GM21447 (cell line): ENCODE results near the gene COL18A1.
A peak's percentile ranks its signal among the peaks of the same experiment; 100 is the strongest.

ENCODE experiments used
- ATAC-seq: cut with Tn5 transposase; IDR thresholded peaks from one replicate; pipeline ENCODE4 v1.9.1; 2021; ENCODE audit not compliant: unreplicated experiment

COL18A1 gene

DNA sequence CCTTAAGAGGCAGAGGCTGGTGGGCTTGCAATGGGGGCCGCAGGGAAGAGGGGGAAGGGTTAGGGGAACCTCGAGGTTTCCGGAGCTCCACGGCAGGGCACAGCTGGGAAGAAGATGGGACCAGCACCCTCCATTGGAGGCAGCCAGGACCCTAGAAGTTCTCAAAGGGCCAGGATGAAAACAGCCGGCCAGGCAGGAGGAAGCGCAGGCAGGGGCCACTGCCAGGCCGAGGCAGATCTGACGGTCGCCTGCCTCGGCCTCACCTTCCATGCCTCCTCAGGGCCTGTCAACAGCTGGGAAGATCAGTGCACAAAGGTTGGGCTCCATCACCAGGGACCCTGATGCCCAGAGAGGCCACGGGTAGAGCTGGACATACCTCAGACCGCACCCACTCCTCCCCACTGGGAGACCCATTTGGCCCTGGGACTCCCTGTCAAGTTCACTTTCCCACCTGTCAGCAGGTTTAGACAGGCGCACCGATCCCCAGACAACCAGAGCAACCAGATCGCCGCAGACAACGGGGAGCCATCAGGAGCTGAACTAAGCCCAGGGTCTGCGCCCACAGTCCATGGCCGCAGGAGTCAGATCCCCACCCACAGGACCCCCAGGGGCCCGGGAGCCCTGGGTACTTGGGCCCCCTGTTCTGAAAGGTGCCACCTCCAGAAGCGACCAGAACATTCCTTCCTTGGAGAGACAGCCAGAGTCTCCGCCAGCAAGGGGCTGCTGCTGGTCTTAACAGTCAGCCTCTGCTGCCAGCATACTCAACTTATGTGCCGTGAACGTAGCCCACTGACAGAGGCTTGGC is 135.0 kb downstream of the COL18A1 start:
- ATAC-seq, result no peak

DNA sequence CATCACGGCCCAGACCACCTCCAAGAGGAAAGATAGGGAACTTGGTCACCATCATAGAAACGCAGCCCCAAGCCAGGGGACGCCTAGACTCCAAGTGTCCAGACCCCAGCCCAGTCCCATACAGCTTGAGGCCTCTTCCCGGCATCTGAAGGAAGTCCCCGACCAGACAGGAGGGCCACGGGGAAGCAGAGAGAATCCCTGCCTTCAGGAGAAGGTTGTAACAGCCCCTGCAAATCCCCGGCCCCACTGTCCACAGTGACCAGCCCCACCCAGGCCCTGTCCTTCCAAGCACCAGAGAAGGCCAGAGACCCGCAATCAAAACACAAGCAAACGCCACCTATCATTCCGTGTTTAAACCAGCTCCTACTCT is 135.6 kb downstream of the COL18A1 start:
- no peak for ATAC-seq

DNA sequence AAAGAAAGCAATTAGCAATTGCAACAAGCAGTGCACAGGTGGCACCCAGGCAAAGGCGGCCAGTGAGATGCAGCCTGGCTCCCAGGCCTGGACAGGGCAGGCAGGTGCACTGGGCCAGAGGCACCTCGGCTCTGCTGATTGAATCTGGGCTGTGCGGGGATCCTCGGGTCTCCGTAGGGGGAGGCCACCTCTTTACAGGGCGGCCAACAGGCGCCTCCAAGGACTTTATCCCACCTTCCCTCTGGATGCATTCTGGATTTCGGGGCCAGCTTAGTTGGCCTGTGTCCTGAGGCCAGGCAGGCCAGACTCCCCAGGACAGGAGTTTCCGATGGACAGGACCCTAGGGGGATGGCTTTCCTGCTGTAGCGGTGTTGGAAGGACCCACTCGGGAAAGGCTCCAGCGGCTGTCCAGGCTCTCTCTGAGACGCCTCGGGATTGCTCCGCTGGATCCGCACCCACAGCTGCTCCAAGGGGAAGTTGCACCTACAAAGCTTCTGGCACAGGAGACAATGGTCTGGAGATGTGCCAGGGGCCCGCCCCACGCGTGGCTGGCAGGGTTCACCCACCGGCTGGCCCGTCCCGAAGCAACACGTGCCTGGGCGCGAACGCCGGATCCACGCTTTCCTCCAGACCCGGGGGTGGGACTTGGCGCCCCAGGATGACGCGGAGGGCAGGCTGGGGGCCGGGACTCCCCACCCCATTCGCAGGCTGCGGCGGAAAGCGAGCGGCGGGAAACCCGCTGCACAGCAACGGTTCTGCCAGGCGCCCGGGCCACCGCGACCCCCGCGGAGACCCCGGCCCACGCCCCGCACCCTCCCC is 136.5 kb downstream of the COL18A1 start:
- peak; percentile 55 for ATAC-seq

DNA sequence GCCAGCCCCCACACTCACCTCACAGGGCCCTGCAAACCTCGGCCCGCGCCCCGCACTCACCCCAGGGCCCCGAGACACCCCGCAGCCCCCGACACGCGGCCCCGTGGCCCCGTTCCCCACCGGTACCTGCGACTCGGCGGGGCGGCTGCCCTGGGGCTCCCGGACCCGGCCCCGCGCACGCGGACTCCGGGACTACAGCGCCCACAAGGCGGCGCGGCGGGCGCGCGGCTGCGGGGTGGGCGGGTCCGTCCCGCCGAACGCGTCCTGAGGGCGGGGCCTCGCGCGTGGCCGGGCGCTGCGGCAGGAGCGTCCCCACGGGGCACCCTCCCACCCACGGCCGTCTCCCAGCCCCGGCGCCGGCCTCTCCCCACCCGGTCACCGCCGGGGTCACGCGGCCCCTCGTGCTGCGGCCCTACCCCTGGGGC is 137.3 kb downstream of the COL18A1 start, which contains the start of gene SLC19A1:
SLC19A1 (minus strand) TSS at position 199 of the 425 bp plus-strand sequence. CDS start 4,481 bp downstream, outside the sequence.
- peak; percentile 52 for ATAC-seq

DNA sequence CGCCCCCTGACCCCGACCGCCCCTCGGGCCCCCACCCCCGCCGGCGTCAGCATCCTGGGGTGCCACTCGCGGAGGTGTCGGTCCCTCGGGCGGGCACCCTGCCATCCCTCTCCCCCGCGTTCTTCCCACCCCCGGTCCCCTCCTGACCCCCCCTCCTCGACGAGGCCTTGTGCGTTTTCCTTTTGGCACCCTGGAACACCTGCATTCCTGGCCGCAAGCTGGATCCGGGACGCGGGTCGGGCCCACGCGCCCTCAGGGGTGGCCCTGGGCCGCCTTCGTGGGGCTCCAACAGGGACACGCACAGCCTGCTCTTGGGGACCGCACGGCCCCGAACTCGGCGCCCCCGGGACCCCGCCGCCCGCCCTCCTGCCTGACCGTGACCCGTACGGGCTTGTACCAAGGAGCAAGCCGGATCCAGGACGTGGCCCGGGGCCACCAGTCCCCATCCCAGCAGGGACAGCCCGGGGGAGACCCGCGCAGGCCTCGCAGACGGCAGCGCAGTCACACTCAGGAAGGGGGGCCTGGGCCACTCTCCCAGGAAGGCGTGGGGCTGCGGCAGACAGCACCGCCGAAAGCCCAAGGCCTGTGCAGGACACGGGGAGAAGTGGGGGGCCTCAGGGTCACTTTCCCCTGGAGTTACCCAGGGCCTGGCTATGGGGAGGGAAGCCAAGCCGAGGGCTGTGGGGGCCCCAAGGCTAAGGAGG is 137.9 kb downstream of the COL18A1 start:
- peak; percentile 5 for ATAC-seq

DNA sequence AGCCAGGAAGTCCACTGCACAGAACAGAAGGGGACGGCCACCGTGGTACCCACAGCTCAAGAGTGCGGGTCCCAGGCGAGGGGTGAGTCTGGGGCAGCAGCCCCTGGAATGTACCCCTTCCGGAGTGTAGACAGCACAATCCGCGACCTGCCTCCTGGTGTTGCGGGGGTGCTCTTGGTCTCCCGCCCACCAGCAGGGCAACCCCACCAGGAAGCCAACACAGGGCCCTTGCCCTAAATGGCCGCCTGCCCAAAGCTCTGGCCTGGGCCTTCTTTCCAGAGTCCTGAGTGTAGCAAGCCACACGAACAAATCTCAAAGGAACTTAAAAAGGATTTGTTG is 138.4 kb downstream of the COL18A1 start:
- ATAC-seq, result no peak

DNA sequence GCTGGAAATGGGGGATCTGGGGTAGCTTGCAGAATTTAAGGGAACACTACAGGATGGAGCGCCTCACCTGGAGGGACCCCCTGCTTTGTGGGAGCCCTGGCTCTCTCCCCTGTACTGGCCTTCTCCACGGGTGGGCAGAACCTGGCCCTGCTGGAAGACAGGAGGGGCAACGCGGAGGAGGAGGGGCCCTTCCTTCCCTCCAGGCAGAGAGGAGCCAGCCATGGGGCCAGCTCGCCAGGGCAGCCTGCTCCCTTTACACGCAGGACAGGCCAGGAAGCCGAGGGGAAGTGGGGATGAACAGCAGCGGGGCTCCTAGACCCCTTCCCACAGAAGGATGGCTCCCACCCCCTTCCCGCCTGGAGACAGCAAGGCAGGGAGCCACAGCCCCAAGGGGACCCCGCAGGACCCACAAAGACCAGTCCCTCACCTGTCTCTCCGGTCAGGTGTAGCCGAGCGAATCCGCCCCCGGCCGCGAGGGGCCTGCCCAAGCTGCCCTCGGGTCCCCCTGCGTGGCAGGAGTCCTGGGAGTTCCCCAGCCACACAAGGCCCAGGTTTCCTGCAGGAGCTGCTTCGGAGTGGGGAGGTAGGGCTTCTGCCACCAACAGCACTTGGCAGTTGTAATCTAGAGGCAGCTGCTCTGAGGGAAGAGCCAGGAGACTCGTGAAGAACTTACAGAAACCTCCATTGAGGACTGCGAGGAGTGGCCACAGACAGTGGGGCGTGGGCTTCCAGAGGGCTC is 138.9 kb downstream of the COL18A1 start:
- ATAC-seq, result no peak

DNA sequence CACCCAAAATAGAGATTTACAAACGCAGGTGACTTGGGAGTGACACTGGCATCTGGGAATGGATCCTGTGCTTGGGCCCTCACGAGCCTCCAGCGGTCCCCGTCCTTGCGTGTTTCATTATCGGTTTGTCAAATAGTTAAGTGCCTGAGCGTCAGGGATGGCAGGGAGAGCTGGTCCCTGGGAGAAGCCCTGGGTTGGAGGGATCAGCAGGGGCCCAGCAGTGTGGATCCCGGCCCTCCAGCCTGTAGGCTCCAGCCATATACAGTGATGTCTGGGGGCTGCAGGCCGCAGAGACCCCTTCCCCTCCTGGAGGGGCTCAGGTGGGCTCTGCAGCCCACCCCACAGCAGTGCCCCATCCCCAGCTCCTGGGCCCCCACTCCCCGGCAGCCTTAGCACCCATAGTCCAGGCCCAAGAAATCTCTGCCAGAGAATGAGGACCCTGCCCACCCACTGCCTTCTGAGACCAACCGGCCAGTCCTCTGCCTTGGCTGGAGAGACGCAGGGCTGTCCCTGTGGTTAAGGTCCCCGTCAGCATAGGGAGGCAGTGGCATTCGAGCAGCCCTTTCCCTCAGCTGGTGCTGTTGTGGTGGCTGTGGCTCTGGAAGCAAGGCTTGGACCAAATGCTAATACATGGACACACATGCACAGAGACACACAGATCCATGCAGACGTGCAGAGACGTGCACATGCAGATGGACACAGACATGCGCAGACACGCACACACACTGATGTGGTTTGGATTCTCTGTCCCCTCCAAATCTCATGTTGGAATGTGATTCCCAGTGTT is 139.7 kb downstream of the COL18A1 start:
- ATAC-seq, result no peak

DNA sequence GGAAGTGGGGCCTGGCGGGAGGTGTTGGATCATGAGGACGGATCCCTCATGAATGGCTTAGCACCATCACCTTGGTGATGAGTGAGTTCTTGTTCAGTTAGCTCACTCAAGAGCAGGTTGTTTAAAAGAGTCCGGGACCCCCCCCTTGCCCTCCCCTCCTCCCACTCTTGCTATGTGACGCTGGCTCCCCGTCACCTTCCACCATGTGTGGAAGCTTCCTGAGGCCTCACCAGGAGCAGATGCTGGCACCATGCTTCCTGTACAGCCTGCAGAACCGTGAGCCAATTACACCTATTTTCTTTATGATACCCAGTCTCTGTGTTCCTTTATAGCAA is 140.2 kb downstream of the COL18A1 start:
- no peak for ATAC-seq

DNA sequence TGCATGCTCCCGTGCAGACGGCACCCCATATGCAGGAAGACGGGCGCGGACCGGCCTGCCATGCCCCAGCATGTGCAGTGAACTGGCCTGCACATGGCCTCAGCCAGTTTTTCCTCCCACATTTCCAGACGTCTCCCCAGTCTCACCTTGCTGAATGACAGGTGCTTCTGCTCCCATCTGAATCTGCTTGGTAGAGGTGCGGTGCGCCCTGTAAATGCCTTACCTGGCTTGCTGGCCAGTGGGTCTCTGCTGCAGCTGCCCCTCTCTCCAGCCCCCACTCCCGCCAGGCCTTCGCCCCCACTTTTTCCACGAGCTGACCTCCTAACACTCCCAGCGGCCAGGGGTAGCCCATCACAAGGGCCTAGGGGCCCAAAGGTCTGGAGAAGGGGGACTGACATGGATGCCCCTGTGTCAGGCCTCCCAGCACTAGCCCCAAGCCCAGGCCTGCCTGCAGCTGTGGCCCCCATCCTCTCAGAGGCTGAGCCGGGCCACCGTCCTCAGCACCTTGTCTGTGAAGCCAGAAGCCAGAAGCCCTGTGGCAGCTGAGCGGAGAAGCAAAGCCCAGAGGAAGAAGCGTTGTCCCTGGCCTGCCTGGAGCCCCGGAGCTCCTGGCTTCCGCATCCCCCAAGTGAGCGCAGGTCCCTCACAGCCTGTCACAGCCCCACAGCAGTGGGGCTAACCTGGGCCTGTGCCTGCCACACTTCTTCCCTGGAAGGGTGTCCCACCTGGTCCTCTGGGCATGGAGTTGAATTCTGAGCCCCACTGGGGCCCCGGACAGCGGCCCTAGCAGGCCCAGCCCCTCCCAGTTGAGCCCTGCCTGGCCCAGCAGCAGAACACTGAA is 140.9 kb downstream of the COL18A1 start:
- no peak for ATAC-seq

DNA sequence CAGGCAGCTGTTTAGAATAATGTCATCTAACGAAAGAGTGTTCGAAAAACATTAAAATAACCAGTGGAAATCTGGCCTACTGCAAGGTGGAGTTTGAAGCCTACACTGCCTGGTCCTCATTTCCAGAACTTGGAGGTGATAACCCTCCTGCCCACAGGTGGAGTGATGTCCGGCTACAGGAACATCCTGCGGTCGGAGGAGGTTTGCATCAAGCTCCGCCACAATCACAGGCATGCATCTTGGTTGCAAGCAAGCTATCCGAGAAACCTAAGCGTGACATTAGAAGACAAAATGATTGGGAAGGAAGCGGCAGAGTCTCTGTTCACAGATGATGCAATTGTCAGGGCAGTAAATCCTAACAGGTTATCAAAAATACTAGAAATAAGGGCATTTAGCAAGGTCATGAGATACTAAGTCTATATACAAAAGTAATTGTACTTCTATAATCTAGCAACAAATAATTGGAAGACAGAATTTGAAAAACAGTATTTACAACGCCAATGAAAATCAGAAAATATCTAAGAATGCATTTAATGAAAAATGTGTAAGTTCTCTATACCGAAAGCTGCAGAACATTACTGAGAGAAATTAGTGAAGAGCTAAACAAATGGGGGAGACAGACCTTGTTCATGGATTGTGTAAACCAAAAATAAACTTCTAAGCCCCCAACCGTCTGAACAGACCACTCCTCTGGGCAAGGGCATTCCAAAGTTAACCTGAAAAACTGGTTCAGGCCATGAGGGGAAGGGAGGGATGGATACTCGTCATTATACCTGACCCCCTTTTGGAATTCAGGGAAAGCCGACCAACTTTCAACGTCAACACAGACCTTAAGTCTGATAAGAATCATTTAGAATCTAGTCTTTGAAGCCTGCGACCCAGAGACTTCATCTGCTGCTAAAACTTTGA is 141.9 kb downstream of the COL18A1 start:
- no peak for ATAC-seq

DNA sequence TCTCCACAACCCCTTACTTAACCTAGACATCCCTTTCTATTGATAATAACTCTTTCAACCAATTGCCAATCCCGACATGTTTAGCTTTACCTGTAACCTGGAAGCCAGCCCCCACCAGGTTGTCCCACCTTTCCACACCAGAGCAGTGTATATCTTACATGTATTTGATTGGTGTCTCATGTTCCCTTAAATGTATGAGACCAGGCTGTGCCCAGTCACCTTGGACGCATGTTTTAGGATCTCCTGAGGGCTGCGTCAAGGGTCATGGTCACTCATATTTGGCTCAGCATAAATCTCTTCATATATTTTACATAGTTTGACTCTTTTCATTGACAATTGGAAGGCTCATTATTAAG is 142.6 kb downstream of the COL18A1 start:
- ATAC-seq, result no peak

DNA sequence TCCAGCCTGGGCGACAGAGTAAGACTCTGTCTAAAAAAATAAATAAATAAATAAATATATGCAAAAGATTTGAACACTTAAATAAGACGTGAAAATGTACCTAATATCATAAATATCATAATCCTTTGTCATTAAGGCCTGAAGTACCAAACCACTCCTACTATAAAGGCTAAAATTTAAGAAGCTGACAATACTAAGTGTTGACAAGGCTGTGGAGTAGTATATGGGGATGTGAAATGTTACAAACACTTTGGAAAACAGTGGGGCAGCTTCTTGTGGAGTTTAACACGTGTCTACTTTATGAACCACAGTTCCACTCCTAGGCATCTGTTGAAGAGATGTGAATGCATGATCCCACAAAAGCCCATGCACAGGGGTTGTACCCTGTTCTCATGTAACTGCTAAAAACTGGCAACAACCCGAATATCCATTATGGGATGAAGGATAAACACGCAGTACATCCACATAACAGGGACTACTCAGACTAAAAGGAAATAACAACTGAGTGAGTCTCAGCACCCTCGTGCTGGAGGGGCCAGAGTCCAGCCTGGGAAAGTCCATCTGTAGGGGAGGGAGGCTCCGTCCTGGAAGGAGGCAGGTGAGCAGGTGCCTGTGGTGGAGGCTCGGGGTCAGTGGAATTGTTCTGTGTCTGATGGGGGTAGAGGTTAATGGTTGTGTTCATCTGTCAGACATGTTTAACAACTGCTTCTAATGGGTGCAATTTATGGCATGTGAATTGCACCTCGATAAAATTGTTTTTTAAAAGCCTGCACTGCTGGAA is 143.9 kb downstream of the COL18A1 start:
- ATAC-seq, result no peak

DNA sequence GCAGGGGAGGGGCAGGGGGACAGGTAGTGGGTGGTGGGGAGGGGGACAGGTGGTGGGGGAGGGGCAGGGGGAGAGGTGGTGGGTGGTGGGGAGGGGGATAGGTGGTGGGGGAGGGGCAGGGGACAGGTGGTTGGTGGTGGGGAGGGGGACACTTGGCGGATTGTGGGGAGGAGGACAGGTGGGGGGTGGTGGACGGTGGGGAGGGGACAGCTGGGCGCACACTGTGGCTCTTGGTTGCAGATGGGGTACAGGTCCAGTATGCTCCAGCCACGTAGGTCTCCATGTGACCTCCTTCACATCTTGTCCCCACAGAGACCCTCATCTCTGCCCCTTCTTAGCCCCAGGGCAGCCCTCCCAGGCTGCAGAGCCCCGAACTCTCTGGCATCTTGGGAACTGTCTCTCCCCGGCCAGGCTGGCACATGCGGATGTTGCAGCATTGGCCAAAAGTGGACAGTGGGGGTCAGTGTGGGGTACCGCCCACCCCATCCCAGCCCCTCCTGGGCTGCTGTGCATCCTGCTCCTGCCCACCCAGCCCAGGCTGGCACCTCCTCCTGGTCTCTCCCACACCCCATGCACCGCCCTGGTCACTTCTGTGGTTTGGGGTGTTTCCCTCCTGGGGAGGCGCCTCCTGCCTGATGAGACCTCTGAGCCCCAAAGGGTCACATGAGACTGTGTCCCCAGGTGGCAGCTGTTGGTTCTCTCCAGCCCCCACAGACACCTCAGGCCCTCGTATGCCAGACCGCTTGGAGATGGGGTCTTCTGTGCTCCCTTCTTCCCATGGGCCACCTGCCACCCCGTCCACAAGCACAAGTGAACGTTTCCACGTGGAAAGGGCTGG is 144.9 kb downstream of the COL18A1 start:
- peak; percentile 44 for ATAC-seq

DNA sequence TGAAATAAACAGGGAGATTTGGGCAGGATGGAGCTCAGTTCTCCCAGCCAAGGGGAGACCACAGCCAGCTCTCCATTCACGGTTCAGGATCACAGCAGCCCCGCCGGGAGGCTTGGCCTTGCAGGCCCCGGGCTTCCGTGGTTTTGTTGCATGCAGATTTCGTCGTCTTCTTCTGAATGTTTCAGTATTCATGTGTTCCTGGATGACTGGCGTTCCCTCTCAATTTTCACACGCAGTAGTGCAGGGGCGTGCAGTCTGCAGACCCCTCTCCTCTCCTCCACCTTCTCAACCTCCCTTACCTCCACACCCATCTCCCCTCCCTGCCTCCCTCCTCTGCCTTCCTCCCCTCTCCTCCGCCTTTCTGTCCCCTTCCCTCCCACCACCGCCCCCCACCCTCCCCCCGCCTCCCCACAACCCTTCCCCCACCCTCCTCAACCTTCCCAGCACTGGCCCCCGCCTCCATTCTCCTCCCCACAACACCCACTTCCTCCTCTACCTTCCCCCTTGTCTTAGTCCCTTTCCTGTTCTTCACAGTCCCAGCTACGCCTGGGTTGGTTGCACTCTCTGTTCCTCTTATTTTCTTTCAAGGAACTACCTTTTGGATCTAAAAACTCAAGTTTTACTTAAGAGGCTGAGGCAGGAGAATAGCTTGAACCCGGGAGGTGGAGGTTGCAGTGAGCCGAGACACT is 145.7 kb downstream of the COL18A1 start:
- ATAC-seq, result peak; percentile 49

DNA sequence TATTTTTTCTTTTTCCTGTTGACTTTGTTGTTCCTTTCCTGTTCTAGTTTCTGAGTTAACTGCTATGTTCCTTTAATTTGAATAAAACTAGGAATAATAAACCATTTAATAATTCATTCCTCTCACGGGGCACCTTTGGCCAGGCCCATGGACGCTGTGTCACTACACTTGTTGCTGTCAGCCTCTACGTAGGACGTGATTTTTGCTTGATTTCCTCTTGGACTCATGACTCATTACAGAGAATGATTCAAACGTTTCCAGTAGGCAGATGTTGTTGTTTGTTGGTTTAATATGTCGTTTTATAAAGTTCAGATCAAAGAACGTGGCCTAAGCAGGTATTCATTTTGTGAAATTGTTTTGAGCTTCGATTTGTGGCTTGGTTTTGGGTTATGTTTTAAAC is 146.4 kb downstream of the COL18A1 start:
- ATAC-seq, result no peak
